Neutrophil (primary cell): ENCODE measurements around the gene ZFY.

Source experiments
- H3K27ac ChIP-seq: fragments of 200-600 bp; sonication (generic); 2 replicates; pipeline ENCODE4 v1.5.1; 2016; ENCODE audit warnings: mild to moderate bottlenecking, moderate library complexity
- H3K27me3 ChIP-seq: fragments of 200-600 bp; sonication (generic); 2 replicates; pipeline ENCODE4 v1.6.0; 2016; ENCODE audit warnings: mild to moderate bottlenecking
- H3K36me3 ChIP-seq: fragments of 200-600 bp; sonication (generic); 2 replicates; pipeline ENCODE4 v1.5.1; 2017
- H3K4me1 ChIP-seq, 2 experiments: fragments of 200-600 bp in 1 of 2; sonication (generic) in 1 of 2; 1 replicate in 1 of 2; 2 replicates in 1 of 2; pipeline versions ENCODE4 v1.5.1 to v1.6.1; 2013 to 2016; ENCODE audit warnings: low read depth in 1 of 2, low read length in 1 of 2, mild to moderate bottlenecking in 1 of 2, moderate library complexity in 1 of 2; ENCODE audit not compliant: control insufficient read depth in 1 of 2, insufficient read depth in 1 of 2
- H3K4me3 ChIP-seq, 2 experiments: fragments of 200-600 bp in 1 of 2; sonication (generic) in 1 of 2; 1 replicate in 1 of 2; 2 replicates in 1 of 2; pipeline ENCODE4 v1.5.1; 2013 to 2016; ENCODE audit warnings: low read depth in 1 of 2, low read length in 1 of 2, mild to moderate bottlenecking in 1 of 2, moderate library complexity in 1 of 2
- H3K9me3 ChIP-seq: fragments of 200-600 bp; sonication (generic); 2 replicates; pipeline ENCODE4 v1.5.1; 2016
- TF ChIP-seq, protein P1 (sequence below): fragments of 200-600 bp; sonication (generic); IDR thresholded peaks from 2 replicates; pipeline ENCODE4 v1.5.1; 2016; ENCODE audit warnings: antibody characterized with exemption

Gene ZFY

DNA sequence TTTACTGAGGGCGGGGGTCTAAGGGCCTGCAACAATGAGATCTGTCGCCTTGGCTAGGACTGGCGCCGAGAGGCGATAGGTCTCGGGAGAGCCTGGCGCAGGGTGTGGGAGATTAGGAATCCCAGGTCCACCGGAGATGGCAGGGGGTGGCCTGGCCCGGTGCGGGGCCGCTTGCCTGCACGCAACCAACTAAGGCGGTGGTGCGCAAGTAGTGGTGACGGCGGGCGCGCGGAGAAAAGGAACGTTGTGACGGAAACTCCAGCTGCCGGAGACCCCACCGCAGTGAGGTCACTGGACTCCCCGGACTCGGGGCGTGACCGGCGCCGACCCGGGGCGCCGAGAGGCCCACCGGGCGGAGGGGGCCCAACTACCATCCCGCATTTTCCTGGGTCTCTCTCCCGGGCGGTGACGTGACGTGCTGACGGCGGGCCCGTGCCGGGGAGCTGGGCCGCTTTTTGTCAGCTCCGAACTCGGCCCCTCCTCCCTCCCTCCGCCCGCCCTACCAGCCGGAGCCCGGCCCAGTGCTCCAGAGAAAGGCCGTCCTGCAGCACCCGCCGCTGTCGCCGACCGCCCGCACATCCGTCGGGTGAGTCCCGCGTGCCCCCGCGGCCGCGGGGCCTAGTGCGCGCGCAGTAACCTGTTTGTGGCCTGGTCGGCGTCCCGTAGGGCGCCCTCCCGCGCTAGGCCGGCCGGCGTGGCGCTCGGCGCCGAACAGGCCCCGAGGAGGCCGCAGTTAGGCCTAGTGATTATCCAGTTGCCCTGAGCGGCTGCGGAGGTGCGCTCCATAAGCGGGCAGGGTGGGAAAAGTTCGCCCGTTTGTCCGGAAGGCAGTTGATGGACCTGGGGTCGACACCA is at the start of gene ZFY:
Gene ZFY, plus strand, starts transcription at position 521 of the 855 bp plus-strand sequence. CDS start 18,556 bp downstream, outside the sequence.
- peak within 1 kb of the TSS; percentile 92 for H3K27ac ChIP-seq
- H3K9me3 ChIP-seq, result no peaks in the 10 kb centered on the region
- H3K36me3 ChIP-seq, result no peaks in the 10 kb centered on the region
- TF ChIP-seq, protein P1, sequence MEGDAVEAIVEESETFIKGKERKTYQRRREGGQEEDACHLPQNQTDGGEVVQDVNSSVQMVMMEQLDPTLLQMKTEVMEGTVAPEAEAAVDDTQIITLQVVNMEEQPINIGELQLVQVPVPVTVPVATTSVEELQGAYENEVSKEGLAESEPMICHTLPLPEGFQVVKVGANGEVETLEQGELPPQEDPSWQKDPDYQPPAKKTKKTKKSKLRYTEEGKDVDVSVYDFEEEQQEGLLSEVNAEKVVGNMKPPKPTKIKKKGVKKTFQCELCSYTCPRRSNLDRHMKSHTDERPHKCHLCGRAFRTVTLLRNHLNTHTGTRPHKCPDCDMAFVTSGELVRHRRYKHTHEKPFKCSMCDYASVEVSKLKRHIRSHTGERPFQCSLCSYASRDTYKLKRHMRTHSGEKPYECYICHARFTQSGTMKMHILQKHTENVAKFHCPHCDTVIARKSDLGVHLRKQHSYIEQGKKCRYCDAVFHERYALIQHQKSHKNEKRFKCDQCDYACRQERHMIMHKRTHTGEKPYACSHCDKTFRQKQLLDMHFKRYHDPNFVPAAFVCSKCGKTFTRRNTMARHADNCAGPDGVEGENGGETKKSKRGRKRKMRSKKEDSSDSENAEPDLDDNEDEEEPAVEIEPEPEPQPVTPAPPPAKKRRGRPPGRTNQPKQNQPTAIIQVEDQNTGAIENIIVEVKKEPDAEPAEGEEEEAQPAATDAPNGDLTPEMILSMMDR, result no peak
- peaks cover 0 to 15% of the 10 kb centered on the region in 2 experiments for H3K4me1 ChIP-seq
- no peaks in the 10 kb centered on the region for H3K27me3 ChIP-seq
- peak within 1 kb of the TSS; percentile 47 to 74 for H3K4me3 ChIP-seq

GRCh38 chrY:2885880-2886279 is 49.3 kb upstream of the ZFY start:
- Histone ChIP-seq H3K4me1 (no peaks in the 10 kb centered on the region), H3K27me3 (no peaks in the 10 kb centered on the region), H3K27ac (no peak overlapping the region), H3K4me3 (no peak overlapping the region), H3K36me3 (no peaks in the 10 kb centered on the region), H3K9me3 (no peaks in the 10 kb centered on the region)
- TF ChIP-seq, protein P1, result no peak

DNA sequence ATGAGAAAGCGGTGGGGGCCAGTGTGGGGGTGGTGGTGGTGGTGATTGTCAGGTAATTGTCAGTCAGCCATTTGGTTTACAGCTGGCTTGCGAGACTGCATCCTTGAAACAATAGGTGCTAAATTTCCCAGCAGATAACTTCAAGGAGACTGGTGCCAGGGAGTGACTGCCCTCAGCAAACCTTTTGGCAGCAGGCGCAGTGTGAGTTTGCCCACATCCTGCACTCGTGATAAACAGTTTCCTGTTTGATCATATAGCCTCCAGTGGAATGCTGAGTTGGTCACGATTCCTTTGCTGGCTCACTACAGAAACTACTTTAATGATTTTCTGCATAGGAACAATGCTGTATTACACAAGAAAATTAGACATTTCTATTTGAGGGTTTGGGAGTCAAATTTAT is 47.8 kb upstream of the ZFY start:
- no peaks in the 10 kb centered on the region for H3K9me3 ChIP-seq
- H3K36me3 ChIP-seq, result no peaks in the 10 kb centered on the region
- TF ChIP-seq, protein P1, result no peak
- H3K27ac ChIP-seq, result no peak overlapping the region
- no peaks in the 10 kb centered on the region for H3K27me3 ChIP-seq
- H3K4me3 ChIP-seq, result no peak overlapping the region
- H3K4me1 ChIP-seq, result no peaks in the 10 kb centered on the region

DNA sequence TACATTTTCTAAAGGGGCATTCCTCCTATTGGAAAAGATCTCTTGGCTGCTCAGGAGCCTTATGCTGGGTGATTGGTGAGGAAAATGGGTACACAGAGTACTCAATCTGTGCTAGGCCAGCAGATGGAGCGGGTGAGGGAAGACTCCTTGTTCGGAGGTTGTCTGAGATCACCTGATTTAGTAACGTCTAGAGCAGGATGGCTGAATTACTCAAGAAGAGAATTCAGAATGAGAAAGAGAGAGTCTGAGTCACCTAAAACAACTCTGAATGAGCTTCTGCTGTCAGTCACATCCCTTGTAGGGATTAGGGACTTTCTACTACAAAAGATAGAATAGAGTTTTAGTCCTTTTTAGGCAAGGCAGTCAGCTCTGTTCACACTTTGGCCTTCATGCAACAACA is 47.2 kb upstream of the ZFY start:
- TF ChIP-seq, protein P1, result no peak

DNA sequence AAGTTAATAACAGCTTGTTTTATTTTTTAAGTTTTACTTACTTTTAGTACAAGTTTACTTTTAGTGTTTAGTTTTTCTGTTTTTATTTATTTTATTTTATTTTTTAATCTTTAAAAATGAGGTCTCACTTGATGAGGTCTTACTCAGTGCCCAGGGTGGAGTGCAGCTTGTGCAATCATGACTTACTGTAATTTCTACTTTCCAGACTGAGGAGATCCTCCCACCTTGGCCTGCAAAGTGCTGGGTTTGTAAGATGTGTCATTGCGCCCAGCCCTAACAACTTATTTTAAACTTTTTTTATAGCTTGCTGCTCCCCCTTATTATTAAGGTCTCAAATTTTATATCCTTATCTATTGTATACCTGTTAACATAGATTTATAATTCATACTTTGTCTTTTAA is 41.7 kb upstream of the ZFY start:
- no peak overlapping the region for H3K4me3 ChIP-seq
- H3K27ac ChIP-seq, result no peak overlapping the region
- no peaks in the 10 kb centered on the region for H3K36me3 ChIP-seq
- H3K9me3 ChIP-seq, result no peaks in the 10 kb centered on the region
- H3K27me3 ChIP-seq, result no peaks in the 10 kb centered on the region
- H3K4me1 ChIP-seq, result no peaks in the 10 kb centered on the region
- TF ChIP-seq, protein P1, result no peak

More for the DNA sequence above, 47.2 kb upstream of the ZFY start:
- H3K27ac ChIP-seq, result no peak overlapping the region
- no peaks in the 10 kb centered on the region for H3K4me1 ChIP-seq
- H3K9me3 ChIP-seq, result no peaks in the 10 kb centered on the region
- no peaks in the 10 kb centered on the region for H3K36me3 ChIP-seq
- H3K27me3 ChIP-seq, result no peaks in the 10 kb centered on the region
- no peak overlapping the region for H3K4me3 ChIP-seq
